WTC11 (cell line): ENCODE measurements around the gene FANCD2. TPM values are rescaled to one million over a fixed set of nuclear protein-coding genes. Genes with fewer than 3 reads are reported as not detected.

Experiments used
- ATAC-seq: fragments of 200-7000 bp; cut with Tn5 transposase; 2 replicates; pipeline ENCODE4 v1.10.0; 2021; ENCODE audit warnings: mild to moderate bottlenecking, moderate library complexity
- CTCF ChIA-PET: fragments of 300-600 bp; sonication (Branson Sonifier 250); formaldehyde crosslinking; loops from one replicate; lab custom pipeline; 2021; ENCODE audit warnings: antibody characterized with exemption; lab: Charles Lee
- POLR2A ChIA-PET: fragments of 350-600 bp; sonication (Branson Sonifier 250); formaldehyde crosslinking; loops from one replicate; lab custom pipeline; 2021; ENCODE audit warnings: antibody characterized with exemption; lab: Charles Lee
- DNase-seq: peaks from one replicate; pipeline ENCODE4 v3.0.0; 2021; ENCODE audit warnings: low spot score
- H3K27ac Mint-ChIP-seq: 2 replicates; pipeline ENCODE4 v1.8.0; 2021; ENCODE audit warnings: mixed read lengths
- H3K27me3 Mint-ChIP-seq: 2 replicates; pipeline ENCODE4 v1.8.0; 2021; ENCODE audit warnings: low read depth, mild to moderate bottlenecking, moderate library complexity, mixed read lengths
- H3K36me3 Mint-ChIP-seq: 2 replicates; pipeline ENCODE4 v1.8.0; 2021; ENCODE audit warnings: mixed read lengths
- H3K4me1 Mint-ChIP-seq: 2 replicates; pipeline ENCODE4 v1.8.0; 2022; ENCODE audit warnings: mixed read lengths
- H3K4me3 Mint-ChIP-seq: 2 replicates; pipeline ENCODE4 v1.8.0; 2021; ENCODE audit warnings: mild to moderate bottlenecking, moderate library complexity, mixed read lengths
- H3K9me3 Mint-ChIP-seq: 2 replicates; pipeline ENCODE4 v1.8.0; 2021; ENCODE audit warnings: mixed read lengths
- CDX4 ChIP-seq: fragments of 250-450 bp; sonication (Bioruptor Pico); IDR thresholded peaks from 2 replicates; pipeline ENCODE4 v1.9.0; 2021; ENCODE audit warnings: moderate library complexity, mild to moderate bottlenecking, inconsistent platforms, borderline replicate concordance
- E2F1 ChIP-seq: sonication (generic); formaldehyde crosslinking; IDR thresholded peaks from 2 replicates; pipeline ENCODE4 v1.8.0; 2022; ENCODE audit warnings: mild to moderate bottlenecking, missing genetic modification reagents
- E2F4 ChIP-seq: sonication (generic); formaldehyde crosslinking; IDR thresholded peaks from 2 replicates; pipeline ENCODE4 v1.8.1; 2022; ENCODE audit warnings: low read depth, mild to moderate bottlenecking, moderate library complexity, missing genetic modification reagents, borderline replicate concordance
- ESRRA ChIP-seq: sonication (generic); formaldehyde crosslinking; IDR thresholded peaks from 2 replicates; pipeline ENCODE4 v1.8.1; 2022; ENCODE audit warnings: mild to moderate bottlenecking, missing genetic modification reagents, borderline replicate concordance
- FOXP4 ChIP-seq: sonication (generic); formaldehyde crosslinking; IDR thresholded peaks from 2 replicates; pipeline ENCODE4 v1.8.0; 2022; ENCODE audit warnings: mild to moderate bottlenecking, missing genetic modification reagents
- GRHL2 ChIP-seq: fragments of 250-450 bp; sonication (Bioruptor Pico); IDR thresholded peaks from 2 replicates; pipeline ENCODE4 v1.8.0; 2022; ENCODE audit warnings: mild to moderate bottlenecking, moderate library complexity; ENCODE audit not compliant: insufficient replicate concordance, severe bottlenecking
- IRF2 ChIP-seq: sonication (generic); formaldehyde crosslinking; IDR thresholded peaks from 2 replicates; pipeline ENCODE4 v1.8.0; 2022; ENCODE audit warnings: low read depth, missing genetic modification reagents, borderline replicate concordance
- JUN ChIP-seq: sonication (generic); formaldehyde crosslinking; IDR thresholded peaks from 2 replicates; pipeline ENCODE4 v1.8.0; 2023; ENCODE audit warnings: mild to moderate bottlenecking, missing genetic modification reagents
- NFATC4 ChIP-seq: fragments of 250-450 bp; sonication (Bioruptor Pico); IDR thresholded peaks from 2 replicates; pipeline ENCODE4 v1.9.0; 2021; ENCODE audit warnings: mild to moderate bottlenecking
- NR1H2 ChIP-seq: sonication (generic); formaldehyde crosslinking; IDR thresholded peaks from 2 replicates; pipeline ENCODE4 v1.9.0; 2021; ENCODE audit warnings: mild to moderate bottlenecking, moderate library complexity, missing genetic modification reagents
- PRDM15 ChIP-seq: sonication (generic); formaldehyde crosslinking; IDR thresholded peaks from 2 replicates; pipeline ENCODE4 v1.8.0; 2022; ENCODE audit warnings: missing genetic modification reagents
- PRRX2 ChIP-seq: fragments of 250-450 bp; sonication (Bioruptor Pico); IDR thresholded peaks from 2 replicates; pipeline ENCODE4 v1.8.0; 2021; ENCODE audit warnings: mild to moderate bottlenecking
- total RNA-seq: library from RNA; stranded (reverse); gene quantifications from 3 replicates; pipeline ENCODE4 v1.2.3, GENCODE V29; 2021

The FANCD2 gene
- total RNA-seq, 1 experiment from 2014 or later: 69.6 TPM

GRCh38 chr3:10149226-10149625 is 123.0 kb downstream of the FANCD2 start:
- TF ChIP-seq PRDM15 (no peak), IRF2 (CRISPR knock-in tag) (no peak), NFATC4 (CRISPR knock-in tag) (no peak), NR1H2 (CRISPR knock-in tag) (no peak), PRRX2 (CRISPR knock-in tag) (no peak), FOXP4 (CRISPR knock-in tag) (no peak), E2F4 (no peak), GRHL2 (CRISPR knock-in tag) (no peak), E2F1 (CRISPR knock-in tag) (no peak), JUN (no peak), ESRRA (CRISPR knock-in tag) (no peak)
- ChIA-PET POLR2A (no interaction called here), CTCF (no interaction called here)
- Mint-ChIP-seq H3K36me3 (peaks cover 47% of the 10 kb centered on the region), H3K9me3 (no peaks in the 10 kb centered on the region), H3K4me1 (no peaks in the 10 kb centered on the region), H3K27me3 (no peaks in the 10 kb centered on the region), H3K4me3 (no peak overlapping the region), H3K27ac (peak overlapping the region; percentile 36; the same call in 1 of the 2 replicates)
- DNase-seq (no peak), ATAC-seq (no peak)

GRCh38 chr3:10150987-10151386 is 124.8 kb downstream of the FANCD2 start:
- ATAC-seq: no peak
- Mint-ChIP-seq H3K9me3 (no peaks in the 10 kb centered on the region), H3K27me3 (no peaks in the 10 kb centered on the region), H3K4me3 (no peak overlapping the region), H3K36me3 (peaks cover 43% of the 10 kb centered on the region), H3K4me1 (no peaks in the 10 kb centered on the region), H3K27ac (no peak overlapping the region)
- ChIA-PET CTCF (no interaction called here), POLR2A (no interaction called here)
- no peak for DNase-seq
- no peak for TF ChIP-seq CDX4 (CRISPR knock-in tag)

Other genes with a start within 250 kb of the FANCD2 start
- 49.0 to 57.9 TPM (median 55.9 TPM) in 3 replicates for gene TADA3, start 234.0 kb upstream of the FANCD2 start, total RNA-seq
- gene ARPC4, start 233.4 kb upstream of the FANCD2 start, total RNA-seq: 127 to 143 TPM (median 133 TPM) in 3 replicates
- 11.1 to 14.7 TPM (median 12.3 TPM) in 3 replicates for gene TTLL3, start 216.2 kb upstream of the FANCD2 start, total RNA-seq
- gene RPUSD3, start 182.4 kb upstream of the FANCD2 start, total RNA-seq: 83.0 to 95.5 TPM (median 90.8 TPM) in 3 replicates
- gene CIDEC, start 146.2 kb upstream of the FANCD2 start, total RNA-seq: not detected in 3 replicates
- 25.6 to 30.1 TPM (median 28.7 TPM) in 3 replicates for gene JAGN1, start 135.8 kb upstream of the FANCD2 start, total RNA-seq
- 3.0 to 4.2 TPM (median 4.0 TPM) in 3 replicates for gene IL17RE, start 123.6 kb upstream of the FANCD2 start, total RNA-seq
- gene IL17RC, start 109.3 kb upstream of the FANCD2 start, total RNA-seq: 10.1 to 11.8 TPM (median 10.2 TPM) in 3 replicates
- 18.8 to 36.2 TPM (median 35.9 TPM) in 3 replicates for gene CRELD1, start 92.6 kb upstream of the FANCD2 start, total RNA-seq
- 9.2 to 11.5 TPM (median 11.4 TPM) in 3 replicates for gene PRRT3, start 74.0 kb upstream of the FANCD2 start, total RNA-seq
- 38.0 to 43.8 TPM (median 42.1 TPM) in 3 replicates for gene EMC3, start 39.6 kb upstream of the FANCD2 start, total RNA-seq
- not detected in 3 replicates for gene FANCD2OS, start 81.8 kb downstream of the FANCD2 start, total RNA-seq
- gene BRK1, start 89.2 kb downstream of the FANCD2 start, total RNA-seq: 107 to 121 TPM (median 117 TPM) in 3 replicates
- gene VHL, start 115.3 kb downstream of the FANCD2 start, total RNA-seq: 49.5 to 51.3 TPM (median 50.7 TPM) in 3 replicates
- gene IRAK2, start 138.5 kb downstream of the FANCD2 start, total RNA-seq: 0.71 to 1.4 TPM (median 0.73 TPM) in 3 replicates
- 23.2 to 31.7 TPM (median 24.7 TPM) in 3 replicates for gene TATDN2, start 222.0 kb downstream of the FANCD2 start, total RNA-seq